A549 (cell line): ENCODE data around the gene MYO19.

ENCODE experiments used
- CEBPB ChIP-seq, 2 experiments: fragments of >200 bp in 1 of 2; sonication (Bioruptor Twin) in 1 of 2; formaldehyde crosslinking in 1 of 2; IDR thresholded peaks; 2 replicates each; pipeline ENCODE4 v1.6.1; 2012 to 2016
- CTCF ChIP-seq: fragments of >200 bp; sonication (Bioruptor Twin); formaldehyde crosslinking; IDR thresholded peaks from 3 replicates; pipeline ENCODE4 v1.5.1; 2016
- EHMT2 ChIP-seq: fragments of 200-600 bp; sonication (generic); IDR thresholded peaks from 2 replicates; pipeline ENCODE4 v1.6.1; 2016; ENCODE audit warnings: antibody characterized with exemption, low read depth, mild to moderate bottlenecking, moderate library complexity
- ELK1 ChIP-seq: fragments of 150-350 bp; IDR thresholded peaks from 2 replicates; pipeline ENCODE4 v1.6.1; 2014; ENCODE audit warnings: low read depth, mild to moderate bottlenecking, low read length
- KDM1A ChIP-seq: fragments of 200-600 bp; sonication (generic); IDR thresholded peaks from 2 replicates; pipeline ENCODE4 v1.6.1; 2016; ENCODE audit warnings: low read depth, mild to moderate bottlenecking
- MAX ChIP-seq: IDR thresholded peaks from 2 replicates; pipeline ENCODE4 v1.6.1; 2012
- MAZ ChIP-seq: fragments of 150-350 bp; IDR thresholded peaks from 2 replicates; pipeline ENCODE4 v1.6.1; 2014; ENCODE audit warnings: antibody characterized with exemption, low read depth, low read length, borderline replicate concordance
- NPAS2 ChIP-seq: fragments of 250-450 bp; sonication (Bioruptor Pico); IDR thresholded peaks from 2 replicates; pipeline ENCODE4 v1.8.0; 2022; ENCODE audit warnings: mild to moderate bottlenecking, moderate library complexity, borderline replicate concordance
- POLR2A ChIP-seq: IDR thresholded peaks from 2 replicates; pipeline ENCODE4 v1.6.1; 2012; ENCODE audit warnings: mild to moderate bottlenecking, low read length
- REST ChIP-seq: fragments of 200-600 bp; sonication (generic); IDR thresholded peaks from 2 replicates; pipeline ENCODE4 v1.6.1; 2016; ENCODE audit warnings: antibody characterized with exemption, mild to moderate bottlenecking, moderate library complexity
- RFX5 ChIP-seq: fragments of 450-650 bp; IDR thresholded peaks from 2 replicates; pipeline ENCODE4 v1.7.1; 2014; ENCODE audit warnings: antibody characterized with exemption, mild to moderate bottlenecking, moderate library complexity
- TP53 ChIP-seq: fragments of 250-450 bp; sonication (Bioruptor Pico); IDR thresholded peaks from 2 replicates; pipeline ENCODE4 v1.5.0; 2021; ENCODE audit warnings: mild to moderate bottlenecking, moderate library complexity
- USF2 ChIP-seq: fragments of 450-650 bp; IDR thresholded peaks from 2 replicates; pipeline ENCODE4 v1.6.1; 2014; ENCODE audit warnings: antibody characterized with exemption

- TF ChIP-seq CTCF (no peak), KDM1A (no peak), CEBPB (IDR thresholded peaks at IDR 0.05) (no peak), MAZ (peak; percentile 87; the same call in 1 of the 2 replicates), REST (peak; percentile 92), EHMT2 (no peak), MAX (peak; percentile 57), USF2 (no peak), POLR2A (peak; percentile 72), RFX5 (no peak), TP53 (CRISPR knock-in tag) (no peak; the same call in none of the 2 replicates), NPAS2 (CRISPR knock-in tag) (no peak), ELK1 (no peak)
Observed at GRCh38 chr17:36544307-36545076, 9.8 kb upstream of the MYO19 start, which contains the start of gene GGNBP2.
